ENCODE results near the gene GPC3.

DNA sequence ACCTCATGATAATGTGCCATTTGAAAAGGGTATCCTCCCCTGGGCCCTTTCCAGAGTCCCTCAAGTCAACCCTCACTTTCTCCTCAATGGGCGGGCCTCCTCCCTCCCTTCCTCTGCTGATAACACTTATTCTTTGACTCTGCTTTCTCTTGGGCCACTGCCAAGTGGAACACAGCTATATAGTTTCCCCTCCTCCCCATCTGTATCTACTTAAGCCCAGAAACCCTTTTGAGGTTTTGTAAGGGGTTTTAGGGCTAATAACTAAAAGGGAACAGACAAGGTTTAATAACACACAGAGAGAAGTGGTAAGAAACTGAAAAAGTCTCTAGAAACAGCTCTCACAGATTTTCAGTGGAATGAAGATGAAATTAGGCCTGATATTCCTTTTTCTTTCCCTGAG lies 116.7 kb downstream of the GPC3 start:
- TF ChIP-seq, protein P1, sequence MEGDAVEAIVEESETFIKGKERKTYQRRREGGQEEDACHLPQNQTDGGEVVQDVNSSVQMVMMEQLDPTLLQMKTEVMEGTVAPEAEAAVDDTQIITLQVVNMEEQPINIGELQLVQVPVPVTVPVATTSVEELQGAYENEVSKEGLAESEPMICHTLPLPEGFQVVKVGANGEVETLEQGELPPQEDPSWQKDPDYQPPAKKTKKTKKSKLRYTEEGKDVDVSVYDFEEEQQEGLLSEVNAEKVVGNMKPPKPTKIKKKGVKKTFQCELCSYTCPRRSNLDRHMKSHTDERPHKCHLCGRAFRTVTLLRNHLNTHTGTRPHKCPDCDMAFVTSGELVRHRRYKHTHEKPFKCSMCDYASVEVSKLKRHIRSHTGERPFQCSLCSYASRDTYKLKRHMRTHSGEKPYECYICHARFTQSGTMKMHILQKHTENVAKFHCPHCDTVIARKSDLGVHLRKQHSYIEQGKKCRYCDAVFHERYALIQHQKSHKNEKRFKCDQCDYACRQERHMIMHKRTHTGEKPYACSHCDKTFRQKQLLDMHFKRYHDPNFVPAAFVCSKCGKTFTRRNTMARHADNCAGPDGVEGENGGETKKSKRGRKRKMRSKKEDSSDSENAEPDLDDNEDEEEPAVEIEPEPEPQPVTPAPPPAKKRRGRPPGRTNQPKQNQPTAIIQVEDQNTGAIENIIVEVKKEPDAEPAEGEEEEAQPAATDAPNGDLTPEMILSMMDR (IDR thresholded peaks at IDR 0.05): no peak
- TF ChIP-seq POLR2A (IDR thresholded peaks at IDR 0.05): no peak

All from thyroid gland (tissue), 4 donors.